Measurements from ENCODE around the gene FOSB.
"Not testable (repeated sequence)": the region's sequence is repeated elsewhere in the genome, so short reads cannot be mapped to it uniquely, and the experiment has no call there.

DNA sequence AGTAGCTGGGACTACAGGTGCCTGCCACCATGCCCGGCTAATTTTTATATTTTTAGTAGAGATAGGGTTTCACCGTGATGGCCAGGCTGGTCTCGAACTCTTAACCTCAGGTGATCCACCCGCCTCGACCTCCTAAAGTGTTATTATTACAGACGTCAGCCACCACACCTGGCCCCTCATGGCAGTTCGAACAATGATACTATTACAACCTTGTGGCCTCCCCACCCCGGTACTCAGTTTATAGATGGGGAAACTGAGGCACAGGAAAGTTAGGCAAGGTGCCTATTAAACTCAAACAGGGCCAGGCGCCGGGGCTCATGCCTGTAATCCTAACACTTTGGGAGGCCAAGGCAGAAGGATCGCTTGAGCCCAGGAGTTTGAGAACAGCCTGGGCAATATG is 42.6 kb downstream of the FOSB start:
- TF ChIP-seq EZH2 (IDR thresholded peaks at IDR 0.05; ENCODE audit: borderline replicate concordance, insufficient read depth, low read length, poor library complexity, severe bottlenecking); POLR2AphosphoS5 (IDR thresholded peaks at IDR 0.05); SMC3 (conservative IDR thresholded peaks at IDR 0.05; ENCODE audit: poor library complexity): not testable (repeated sequence)
- TF ChIP-seq, protein P1, sequence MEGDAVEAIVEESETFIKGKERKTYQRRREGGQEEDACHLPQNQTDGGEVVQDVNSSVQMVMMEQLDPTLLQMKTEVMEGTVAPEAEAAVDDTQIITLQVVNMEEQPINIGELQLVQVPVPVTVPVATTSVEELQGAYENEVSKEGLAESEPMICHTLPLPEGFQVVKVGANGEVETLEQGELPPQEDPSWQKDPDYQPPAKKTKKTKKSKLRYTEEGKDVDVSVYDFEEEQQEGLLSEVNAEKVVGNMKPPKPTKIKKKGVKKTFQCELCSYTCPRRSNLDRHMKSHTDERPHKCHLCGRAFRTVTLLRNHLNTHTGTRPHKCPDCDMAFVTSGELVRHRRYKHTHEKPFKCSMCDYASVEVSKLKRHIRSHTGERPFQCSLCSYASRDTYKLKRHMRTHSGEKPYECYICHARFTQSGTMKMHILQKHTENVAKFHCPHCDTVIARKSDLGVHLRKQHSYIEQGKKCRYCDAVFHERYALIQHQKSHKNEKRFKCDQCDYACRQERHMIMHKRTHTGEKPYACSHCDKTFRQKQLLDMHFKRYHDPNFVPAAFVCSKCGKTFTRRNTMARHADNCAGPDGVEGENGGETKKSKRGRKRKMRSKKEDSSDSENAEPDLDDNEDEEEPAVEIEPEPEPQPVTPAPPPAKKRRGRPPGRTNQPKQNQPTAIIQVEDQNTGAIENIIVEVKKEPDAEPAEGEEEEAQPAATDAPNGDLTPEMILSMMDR (IDR thresholded peaks at IDR 0.05; ENCODE audit: poor library complexity, severe bottlenecking) = not testable (repeated sequence)
- TF ChIP-seq, protein P2, sequence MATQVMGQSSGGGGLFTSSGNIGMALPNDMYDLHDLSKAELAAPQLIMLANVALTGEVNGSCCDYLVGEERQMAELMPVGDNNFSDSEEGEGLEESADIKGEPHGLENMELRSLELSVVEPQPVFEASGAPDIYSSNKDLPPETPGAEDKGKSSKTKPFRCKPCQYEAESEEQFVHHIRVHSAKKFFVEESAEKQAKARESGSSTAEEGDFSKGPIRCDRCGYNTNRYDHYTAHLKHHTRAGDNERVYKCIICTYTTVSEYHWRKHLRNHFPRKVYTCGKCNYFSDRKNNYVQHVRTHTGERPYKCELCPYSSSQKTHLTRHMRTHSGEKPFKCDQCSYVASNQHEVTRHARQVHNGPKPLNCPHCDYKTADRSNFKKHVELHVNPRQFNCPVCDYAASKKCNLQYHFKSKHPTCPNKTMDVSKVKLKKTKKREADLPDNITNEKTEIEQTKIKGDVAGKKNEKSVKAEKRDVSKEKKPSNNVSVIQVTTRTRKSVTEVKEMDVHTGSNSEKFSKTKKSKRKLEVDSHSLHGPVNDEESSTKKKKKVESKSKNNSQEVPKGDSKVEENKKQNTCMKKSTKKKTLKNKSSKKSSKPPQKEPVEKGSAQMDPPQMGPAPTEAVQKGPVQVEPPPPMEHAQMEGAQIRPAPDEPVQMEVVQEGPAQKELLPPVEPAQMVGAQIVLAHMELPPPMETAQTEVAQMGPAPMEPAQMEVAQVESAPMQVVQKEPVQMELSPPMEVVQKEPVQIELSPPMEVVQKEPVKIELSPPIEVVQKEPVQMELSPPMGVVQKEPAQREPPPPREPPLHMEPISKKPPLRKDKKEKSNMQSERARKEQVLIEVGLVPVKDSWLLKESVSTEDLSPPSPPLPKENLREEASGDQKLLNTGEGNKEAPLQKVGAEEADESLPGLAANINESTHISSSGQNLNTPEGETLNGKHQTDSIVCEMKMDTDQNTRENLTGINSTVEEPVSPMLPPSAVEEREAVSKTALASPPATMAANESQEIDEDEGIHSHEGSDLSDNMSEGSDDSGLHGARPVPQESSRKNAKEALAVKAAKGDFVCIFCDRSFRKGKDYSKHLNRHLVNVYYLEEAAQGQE (IDR thresholded peaks at IDR 0.05; ENCODE audit: borderline replicate concordance) = not testable (repeated sequence)
